HG02943 (cell line): ENCODE measurements around the gene FBXO31.
"Not testable (repeated sequence)": the region's sequence is repeated elsewhere in the genome, so short reads cannot be mapped to it uniquely, and the experiment has no call there.

Experiments used
- ATAC-seq: cut with Tn5 transposase; IDR thresholded peaks from one replicate; pipeline ENCODE4 v1.9.1; 2021; ENCODE audit warnings: mild to moderate bottlenecking, low read depth, moderate library complexity; ENCODE audit not compliant: unreplicated experiment

Gene FBXO31

DNA sequence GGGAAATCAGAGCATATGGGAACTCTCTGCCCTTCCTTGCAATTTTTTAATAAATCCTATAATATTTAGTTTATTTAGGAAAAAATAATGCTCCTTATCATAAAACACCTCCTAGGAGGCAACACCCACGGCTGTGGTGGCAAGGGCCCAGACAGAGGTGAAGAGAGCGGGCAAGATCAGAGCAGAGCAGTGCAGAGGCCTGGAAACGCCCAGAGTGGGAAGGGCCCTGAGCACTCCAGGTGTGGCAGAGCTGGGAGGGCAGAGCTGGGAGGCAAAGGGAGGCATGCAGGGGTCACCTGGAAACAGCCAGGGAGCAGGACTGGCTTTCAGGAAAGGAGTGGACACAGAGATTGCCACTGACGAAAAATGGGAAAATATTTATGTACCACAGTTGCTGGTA lies 17.3 kb downstream of the FBXO31 start:
- no peak for ATAC-seq

DNA sequence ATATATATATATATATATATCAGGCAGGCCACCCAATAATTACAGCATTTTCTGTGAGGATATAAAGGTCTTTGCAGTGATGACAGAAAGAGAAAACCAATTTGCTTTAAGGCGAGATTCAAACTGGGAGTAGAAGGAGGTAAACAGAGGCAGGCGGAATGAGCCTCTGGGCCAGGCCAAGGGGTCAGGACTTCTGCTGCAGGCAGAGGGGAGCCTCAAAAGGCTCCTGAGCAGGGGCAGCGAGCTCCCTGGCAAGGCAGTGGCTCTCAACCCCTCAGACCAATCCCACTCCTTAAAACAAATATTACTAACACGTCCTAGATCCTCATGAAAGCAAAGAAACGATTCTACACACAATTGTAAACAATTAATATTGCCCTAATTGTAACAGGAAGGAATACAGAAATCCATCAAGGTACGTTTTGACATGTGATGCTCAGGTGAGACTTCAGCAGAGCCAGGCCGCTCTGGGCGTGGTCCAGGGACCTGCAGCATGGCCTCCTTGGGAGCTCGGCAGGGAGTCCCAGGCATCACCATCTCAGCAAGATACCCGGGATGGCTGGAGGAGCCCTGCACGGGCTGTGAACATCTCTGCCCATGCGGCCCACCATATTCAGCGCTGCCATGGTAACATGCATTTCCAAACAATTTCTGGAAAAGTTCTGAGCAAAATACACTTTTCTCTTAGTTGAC lies 18.4 kb downstream of the FBXO31 start:
- ATAC-seq, result no peak

DNA sequence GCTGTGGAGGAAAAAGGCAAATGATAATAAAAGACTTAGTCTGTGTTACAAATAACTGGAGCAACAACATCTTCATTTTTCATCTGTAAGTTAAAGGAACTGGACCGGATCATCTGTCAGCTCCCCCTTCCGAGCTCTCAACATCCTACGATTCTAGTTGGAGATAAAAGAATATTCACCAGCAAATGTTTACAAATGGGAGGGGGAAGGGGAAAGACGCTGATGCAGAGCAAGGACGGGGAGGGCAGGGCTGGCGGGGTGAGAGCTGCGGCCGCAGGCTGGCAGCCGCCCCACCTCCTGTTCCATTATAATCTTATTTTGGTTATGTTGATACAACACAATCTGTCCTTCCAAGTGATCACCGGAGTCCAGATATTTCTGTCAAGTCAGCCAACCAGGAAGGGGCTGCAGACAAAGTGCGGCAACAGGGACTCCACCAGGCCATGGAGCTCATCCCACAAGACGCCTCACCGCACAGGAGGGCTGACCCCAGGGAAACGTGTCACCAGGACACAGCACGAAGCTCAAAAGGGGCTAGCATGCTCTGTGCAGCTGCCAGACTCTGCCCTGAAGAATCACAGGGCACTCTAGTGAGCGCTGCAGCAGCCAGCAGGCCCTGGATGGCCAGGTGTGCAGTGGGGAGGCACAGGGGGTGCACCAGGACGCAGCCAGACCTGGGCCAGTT lies 19.7 kb downstream of the FBXO31 start:
- ATAC-seq, result no peak

DNA sequence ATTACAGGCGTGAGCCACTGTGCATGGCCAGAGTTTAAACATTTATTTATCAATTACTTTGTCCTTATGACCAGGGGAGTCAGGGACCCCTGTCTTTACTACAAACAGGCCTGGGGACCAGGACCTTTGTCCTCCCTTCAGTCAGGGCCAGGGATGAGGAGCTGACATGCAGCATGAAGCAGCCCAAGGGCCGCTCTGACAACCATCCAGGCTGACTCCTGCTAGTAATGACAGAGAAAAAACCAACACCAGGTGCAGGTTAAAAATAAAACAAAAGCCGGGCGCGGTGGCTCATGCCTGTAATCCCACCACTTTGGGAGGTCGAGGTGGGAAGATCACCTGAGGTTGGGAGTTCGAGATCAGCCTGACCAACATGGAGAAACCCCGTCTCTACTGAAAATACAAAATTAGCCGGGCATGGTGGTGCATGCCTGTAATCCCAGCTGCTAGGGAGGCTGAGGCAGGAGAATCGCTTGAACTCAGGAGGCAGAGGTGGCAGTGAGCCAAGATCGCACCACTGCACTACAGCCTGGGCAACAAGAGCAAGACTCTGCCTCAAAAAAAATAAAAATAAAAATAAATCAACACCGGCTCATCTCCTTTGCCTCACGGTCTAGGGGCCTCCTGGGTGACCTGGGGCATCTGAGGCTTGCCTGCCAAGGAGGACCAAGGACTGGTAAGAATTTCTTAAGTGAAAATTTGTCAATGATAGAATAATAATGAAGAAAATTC lies 20.6 kb downstream of the FBXO31 start:
- ATAC-seq, result not testable (repeated sequence)

DNA sequence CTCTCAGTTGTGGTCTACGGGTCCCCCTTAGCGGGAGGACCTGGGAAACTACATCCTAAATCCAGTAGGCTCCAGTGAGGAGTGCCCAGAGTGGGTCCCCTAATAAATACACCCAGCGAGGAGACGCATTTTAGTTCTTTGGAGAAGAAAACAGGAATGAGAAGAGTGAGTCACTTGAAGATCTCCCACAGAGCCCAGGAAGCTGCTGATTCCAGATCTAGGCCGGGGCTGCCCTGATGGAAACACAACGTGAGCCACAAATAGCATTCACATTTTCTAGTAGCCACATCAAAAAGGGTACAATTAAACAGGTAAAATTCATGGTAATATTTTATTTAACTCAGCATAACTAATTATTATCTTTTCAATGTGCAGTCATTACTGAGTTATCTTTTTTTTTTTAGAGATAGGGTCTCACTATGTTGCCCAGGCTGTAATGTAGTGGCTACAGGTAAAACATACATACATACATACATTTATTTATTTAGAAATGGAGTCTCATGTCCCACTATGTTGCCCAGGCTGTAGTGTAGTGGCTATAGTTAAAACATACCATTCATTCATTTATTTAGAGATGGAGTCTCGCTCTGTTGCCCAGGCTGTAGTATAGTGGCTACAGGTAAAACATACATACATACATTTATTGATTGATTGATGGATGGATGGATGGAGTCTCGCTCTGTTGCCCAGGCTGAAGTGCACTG lies 21.5 kb downstream of the FBXO31 start:
- no peak for ATAC-seq

DNA sequence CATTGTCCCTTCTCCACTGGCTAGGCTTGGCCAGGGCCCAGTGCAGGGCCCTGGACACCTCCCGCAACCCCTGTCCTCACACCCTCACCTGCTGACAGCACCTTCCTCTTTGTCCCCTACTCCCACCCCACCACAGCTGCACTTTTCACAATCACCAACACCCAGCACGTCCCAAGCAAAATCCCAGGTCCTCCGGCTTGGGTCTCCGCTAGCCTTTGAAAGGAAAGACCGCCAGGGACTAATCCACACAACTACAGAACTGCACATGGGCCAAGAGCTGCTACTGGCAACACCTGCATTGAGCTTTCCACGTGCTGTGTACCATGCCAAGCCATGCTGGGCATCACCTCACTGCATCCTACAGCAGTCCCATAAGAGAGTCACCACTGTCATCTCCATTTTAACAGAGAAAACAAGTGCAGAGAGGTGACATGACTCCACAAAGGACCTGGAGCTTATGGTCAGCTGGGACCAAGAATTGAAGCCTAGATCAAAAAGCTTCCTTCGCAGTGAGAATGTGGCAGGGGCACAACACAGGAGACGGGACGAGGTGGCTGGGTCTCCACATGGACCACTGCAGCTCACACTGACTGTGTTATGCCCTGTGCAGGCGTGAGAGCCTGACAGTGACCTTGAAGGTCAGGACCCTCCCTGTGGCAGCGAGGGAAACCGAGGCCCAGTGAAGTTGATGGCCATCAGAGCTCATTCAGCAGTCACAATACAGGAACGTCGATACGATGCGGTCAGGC lies 22.5 kb downstream of the FBXO31 start:
- no peak for ATAC-seq

DNA sequence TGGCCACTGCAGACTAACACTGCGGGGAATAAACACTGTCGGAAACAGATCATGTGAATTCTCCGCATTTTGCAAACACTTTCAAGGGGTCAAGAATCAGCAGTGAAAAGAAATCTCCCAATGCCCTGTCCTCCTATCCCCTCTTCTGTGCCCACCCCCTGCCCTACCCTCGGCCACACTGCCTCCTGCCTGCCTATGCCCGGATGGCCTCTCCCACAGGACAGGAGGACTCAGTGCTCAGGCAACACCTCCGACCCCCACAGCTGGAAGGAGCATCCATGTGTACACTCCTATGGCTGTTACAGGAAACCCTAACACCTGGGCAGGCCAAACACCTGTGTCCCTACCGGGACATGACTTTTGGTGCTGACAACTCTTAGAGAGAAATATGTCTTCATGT lies 24.5 kb downstream of the FBXO31 start:
- no peak for ATAC-seq

DNA sequence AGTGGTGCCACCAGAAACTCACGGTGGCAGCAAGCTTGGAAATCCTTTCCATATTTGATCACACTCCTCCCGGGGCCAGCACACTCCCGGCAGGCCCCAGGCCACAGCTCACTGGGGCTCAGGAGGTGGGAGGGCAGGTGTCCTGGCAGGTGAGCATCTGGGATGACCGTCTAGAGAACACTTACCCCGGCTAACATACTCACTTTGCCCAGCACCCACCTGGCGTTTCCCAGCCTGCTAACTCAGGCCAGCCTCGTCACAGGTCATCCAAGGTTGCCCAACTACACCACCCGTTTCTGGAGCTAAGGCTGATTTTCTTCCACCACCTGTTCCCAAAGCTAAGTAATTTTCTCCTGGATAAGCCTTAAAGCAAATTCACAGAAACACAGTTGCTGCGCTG lies 24.9 kb downstream of the FBXO31 start:
- no peak for ATAC-seq

DNA sequence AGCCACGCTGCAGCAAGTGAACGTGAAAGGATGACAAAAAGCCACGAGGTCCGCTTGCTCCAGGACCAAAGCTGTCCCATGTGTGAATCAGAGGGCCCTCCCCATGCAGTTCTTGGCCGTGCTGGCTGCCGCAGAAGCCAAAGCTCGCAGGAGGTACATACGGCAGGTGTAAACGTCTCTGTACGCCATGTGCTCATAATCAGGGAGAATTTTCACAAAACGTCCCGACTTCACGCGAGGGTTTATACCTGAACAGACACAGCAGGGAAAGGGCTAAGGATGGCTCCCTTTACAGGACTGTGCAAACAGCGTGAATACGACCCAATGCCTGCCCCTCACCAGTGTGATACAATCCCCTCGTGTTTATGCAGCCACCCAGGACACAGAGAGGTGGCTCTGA lies 25.3 kb downstream of the FBXO31 start:
- no peak for ATAC-seq

DNA sequence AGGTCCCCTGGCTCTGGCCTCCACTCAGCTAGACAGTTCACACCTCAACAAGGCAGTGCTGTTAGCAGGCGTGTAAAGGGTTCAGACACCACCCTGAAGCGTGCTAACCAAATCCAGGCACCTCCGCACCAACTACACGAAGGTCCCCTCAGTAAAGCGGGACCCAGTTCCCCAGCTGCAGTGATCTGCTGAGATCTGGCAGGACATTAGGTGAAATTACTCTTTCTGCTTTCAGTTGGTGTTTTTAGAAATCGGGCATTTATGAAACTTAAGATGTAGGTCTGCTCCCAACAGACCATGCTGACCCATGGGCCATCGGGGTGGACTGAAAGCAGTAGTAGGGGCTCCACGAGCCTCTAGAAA lies 27.1 kb downstream of the FBXO31 start:
- no peak for ATAC-seq

DNA sequence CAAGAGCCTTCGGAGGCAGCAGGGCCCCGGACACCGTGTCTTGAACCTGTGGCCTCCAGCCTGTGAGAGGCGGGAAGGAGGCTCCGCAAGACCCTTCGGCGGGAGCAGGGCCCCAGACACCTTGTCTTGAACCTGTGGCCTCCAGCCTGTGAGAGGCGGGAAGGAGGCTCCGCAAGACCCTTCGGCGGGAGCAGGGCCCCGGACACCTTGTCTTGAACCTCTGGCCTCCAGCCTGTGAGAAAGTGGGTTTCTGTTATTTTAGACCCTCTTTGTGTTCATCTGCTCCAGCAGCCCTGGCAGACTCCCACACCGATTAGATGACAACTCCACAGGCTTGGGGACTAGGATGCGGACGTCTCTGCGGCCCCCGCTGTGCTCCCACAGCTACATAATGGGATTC lies 30.0 kb downstream of the FBXO31 start:
- ATAC-seq, result no peak

DNA sequence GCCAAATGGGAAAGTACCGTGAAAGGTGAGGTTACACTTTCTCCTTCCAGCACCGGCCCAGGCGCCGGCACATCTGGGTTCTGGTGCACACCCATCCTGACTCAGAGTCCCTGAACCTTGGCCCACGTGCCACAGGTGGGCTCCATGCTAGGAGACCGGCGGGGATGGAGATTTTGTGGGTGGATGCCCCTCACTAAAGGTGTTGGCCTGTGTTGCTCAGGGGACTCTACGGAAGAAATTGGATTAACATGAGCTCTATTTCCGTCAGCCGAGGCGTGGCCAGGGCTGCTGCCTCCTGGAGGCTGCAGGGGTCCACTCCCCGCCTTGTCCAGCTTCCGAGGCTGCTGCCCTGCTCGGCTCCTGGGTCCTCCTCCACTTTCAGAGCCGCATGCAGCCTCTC lies 30.8 kb downstream of the FBXO31 start:
- no peak for ATAC-seq

DNA sequence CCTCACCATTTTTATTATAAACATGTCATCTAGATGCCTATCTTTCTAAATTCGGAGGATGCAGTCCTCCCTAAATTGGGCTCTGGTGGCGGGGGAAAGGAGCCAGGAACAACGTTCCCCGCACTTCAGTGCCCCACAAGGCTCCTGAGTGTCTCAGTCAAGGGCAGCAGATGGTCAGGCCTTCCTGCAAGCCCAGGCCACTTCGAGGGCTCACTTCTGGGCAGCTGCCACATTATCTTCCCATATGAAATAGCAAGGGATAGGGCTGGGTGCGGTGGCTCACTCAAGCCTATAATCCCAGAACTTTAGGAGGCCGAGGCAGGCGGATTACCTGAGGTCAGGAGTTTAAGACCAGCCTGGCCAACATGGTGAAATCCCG lies 32.3 kb downstream of the FBXO31 start:
- ATAC-seq, result no peak

DNA sequence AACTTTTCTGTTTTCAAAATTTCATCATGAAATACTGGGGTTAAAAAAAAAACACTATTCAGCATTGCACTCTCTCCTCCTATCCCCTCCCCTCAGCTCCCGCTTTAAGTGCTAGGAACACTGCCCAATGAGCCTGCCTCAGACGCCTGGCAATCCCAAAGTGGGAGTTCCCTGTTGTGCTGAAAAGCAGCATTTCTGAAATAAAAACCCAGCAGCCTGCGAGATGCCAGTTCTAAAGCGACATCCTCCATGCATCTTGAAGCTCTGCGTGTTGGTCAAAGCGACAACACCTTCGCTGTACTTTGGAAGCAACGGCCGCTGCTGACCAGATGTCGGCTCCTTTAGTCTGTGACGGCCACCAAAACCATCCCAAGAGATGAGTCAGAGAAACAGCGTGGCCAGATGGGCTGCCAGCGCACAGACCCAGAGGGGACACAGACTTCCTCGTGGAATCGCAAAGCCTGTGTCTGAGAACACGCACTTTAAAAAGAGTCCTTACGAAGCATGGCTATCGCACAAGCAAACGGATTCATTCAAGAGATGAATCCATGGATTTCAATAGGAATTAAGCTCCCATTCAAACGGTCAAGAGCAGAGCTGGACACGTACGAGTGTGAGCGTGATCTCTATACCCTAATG lies 32.8 kb downstream of the FBXO31 start:
- no peak for ATAC-seq

DNA sequence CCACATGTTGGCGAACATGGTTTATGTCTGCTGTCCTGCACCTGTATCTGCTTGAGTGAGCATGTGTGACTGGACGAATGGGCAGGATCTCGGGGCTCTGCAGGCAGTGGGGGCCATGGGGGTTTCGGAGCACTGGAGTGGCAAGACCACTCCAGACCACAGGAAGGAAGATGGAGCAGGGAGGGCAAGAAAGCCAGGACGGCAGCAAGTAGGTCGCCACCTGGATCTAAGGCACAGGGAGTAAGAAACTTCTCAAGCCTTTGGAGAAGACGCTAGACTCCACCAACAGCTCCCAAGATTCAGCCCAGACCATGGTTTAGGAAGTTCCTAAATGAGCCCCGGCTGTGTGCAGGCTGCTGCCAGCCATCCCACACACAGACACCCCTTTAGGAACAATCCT lies 33.5 kb downstream of the FBXO31 start:
- ATAC-seq, result no peak

DNA sequence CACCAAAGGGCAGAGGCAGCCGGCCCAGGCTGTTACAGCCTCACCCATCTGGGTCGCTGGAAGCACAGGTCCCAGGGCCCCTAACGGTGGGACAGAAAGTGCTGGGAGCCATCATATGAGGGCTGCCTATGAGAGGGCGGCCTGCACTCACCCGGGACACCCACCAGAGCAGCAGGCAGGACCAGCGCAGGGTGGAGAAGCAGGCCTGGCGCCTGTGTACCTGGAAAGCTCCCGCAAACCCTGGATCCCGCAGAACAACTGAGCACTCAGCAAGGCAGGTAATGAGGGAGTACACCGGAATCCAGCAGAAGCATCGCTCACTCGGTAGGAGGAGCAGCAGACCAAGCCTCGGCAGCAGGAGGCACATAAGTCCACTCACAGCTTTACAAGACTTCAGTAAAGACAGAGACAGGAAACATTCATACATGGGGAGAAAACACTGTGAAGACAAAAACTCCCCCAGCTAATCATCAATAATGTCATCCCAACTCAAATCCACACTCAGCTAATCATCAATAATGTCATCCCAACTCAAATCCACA lies 34.9 kb downstream of the FBXO31 start:
- ATAC-seq, result no peak

DNA sequence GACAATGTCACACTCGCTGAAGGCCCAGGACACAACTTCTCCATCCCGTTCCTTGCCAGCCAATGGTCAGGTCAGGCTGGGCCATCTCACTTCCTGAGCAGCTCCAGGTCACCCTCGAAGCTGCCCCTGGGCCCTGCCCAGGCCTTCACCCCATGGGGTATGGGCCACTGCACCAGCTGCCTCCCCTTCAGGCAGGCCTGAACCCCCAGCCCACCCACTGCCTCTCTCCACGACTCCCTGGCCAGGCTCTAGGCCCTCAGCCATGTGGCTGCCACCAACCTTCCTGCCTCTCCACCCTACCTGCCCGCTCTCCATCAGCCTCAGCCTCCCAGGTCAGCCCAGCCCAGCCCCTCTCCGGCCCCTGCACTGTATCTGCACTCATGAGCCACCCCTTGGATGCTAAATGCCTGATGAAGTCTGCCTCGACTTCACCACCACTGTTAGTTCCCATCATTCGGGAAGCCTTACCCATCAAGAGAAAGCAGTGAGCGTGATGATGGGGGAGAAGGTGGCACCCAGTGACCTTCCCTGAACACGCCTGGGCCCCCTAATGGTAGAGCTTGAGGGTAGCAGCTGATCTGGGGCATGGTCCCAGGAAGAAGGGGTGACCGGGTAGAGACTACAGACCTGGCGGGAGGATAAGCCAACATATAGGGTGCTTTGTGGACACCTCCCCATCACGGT lies 35.5 kb downstream of the FBXO31 start:
- ATAC-seq, result no peak

DNA sequence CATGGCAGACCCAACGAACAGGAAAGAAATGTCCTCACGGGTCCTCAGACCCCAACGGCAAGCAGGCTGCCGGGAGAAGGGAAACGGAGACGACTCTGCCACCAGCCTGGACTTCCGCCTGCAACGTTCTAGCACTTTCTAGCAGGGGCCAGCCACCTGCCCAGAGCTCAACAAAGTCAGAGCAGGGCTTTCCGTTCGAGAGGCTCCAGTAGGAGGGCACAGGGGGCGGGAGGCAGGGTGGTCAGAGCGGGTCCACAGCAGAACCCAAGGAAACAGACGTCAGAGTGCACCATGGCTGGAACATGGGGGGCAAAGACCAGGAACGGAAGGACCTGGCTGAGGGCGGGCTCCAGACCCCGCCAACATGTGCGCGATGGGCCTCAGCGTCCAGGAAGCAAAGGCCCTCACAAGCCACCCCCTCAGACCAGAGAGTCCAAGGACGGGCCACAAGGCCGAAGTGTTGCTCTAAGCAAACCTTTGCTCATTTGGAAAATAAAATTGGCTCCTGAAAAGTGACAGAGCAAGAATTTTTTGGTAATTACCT lies 37.0 kb downstream of the FBXO31 start:
- ATAC-seq, result no peak
